NCI-H2171 treated with DMSO at 0.1 percent for 48 hours (cell line): Measurements from ENCODE around the gene FOXJ1.

Source experiments
- DNase-seq: peaks from one replicate; lab custom pipeline; 2025; lab: John Stamatoyannopoulos, UW

FOXJ1 gene

DNA sequence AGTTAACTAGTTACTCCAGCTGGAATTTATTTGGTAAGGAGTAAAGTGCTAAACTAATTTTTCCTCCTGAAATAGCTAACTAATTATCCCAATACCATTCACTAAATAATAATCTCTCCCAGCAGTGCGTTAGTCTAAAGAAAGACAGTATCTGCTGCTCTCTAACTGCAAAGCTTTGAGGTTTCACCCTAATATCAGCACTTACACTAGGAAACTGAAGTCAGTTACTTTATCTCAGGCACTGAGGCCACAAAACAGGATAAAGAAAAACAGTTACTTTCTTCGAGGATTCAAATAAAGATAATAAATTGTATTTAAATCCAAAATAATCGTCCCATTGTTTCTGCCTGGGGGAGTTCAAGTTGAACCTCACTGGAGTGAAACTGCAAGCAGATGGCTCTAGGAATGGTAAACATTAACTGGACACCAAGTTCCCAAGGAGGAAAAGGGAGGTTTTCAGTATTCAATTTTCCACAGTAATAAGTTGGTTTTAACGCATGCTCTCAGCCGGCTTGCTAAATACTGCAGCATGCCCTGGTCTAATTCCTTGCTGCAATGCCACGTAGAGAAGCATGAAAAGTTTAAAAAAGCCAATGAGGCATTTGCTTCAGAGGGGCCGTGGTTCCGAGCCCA lies 20.0 kb upstream of the FOXJ1 start:
- DNase-seq = no peak

DNA sequence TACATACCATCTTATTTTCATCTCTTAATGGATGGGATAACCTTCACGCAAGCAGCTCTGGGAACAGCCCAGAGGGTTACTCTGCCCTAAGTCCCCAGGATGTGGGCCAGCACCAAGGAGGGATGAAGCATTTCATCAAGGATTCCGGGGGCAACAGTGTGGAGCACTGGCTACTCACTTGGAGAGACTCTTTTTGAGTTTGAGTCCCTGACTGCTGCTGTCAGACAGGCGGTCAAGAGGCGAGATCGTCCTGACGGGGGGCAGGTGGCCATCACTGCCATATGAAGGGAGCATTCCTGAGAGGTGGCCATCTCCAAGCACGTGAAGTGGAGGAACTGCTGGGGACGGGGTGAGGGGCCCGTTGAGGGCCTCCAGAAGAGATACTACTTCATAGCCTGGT lies 18.1 kb upstream of the FOXJ1 start:
- no peak for DNase-seq

DNA sequence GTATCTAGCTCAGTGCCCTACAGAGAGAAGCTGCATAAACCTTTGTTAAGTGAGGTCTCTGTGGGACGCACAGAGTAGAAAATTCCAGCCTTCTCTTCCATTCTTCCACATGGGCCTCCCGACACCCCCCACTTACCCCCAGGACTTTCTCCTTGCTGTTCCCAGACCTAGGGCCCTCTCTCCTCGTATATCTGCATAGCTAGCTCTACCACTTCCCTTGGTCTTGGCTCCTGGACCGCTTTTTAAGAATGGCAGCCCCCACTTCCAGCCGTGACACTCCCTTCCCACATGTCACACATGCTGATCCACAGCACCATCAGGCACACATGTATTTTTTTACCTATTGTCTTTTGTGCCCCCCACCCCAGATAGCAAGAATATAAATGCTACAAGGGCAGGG lies 16.7 kb upstream of the FOXJ1 start:
- DNase-seq = no peak

DNA sequence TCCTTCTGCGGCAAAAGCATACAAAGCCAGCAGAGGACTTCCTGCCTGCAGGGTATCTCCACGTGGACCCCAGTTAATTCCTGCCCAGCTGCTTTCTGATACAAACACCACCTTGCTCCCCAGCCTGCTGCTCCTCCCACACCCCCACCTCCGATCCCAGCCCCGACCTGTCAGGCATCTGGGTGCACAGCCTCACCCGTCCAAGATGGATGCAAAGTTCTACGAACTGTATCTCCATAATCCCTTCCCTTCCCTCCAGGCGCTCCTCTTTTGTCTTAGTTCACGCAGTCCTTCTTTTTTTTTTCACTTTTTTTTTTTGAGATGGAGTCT lies 15.6 kb upstream of the FOXJ1 start:
- DNase-seq = no peak

DNA sequence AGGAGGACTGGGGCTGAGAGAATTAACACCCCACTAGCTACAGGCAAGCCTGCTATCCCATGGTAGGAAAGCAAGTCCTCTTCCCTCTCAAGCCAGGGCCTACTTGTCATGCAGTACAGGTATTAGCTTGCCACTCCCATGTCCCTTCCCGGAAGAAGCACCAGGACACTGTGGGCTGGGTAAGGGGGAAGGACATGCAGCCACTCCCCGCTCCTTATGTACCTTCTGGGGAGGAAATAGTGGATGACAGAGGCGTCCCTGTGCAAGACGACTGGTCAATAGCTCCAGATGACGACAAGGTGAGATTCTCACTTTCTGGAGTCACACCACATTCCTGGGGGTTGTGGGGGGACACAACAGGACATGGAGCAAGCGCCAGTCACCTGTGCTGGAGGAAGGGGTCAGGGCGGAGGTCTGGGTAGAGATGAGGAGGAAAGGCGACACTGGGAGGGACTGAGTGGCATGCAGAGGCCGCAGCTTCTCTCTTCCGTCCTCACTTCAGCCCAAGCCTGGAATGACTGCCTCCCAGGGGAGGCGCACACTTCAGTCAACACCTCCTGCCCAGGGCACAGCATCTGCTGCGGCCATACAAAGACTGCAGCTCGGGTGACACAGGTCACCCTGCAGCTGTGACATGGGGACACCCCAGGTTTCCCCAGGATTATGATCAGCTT lies 15.1 kb upstream of the FOXJ1 start:
- DNase-seq = no peak

DNA sequence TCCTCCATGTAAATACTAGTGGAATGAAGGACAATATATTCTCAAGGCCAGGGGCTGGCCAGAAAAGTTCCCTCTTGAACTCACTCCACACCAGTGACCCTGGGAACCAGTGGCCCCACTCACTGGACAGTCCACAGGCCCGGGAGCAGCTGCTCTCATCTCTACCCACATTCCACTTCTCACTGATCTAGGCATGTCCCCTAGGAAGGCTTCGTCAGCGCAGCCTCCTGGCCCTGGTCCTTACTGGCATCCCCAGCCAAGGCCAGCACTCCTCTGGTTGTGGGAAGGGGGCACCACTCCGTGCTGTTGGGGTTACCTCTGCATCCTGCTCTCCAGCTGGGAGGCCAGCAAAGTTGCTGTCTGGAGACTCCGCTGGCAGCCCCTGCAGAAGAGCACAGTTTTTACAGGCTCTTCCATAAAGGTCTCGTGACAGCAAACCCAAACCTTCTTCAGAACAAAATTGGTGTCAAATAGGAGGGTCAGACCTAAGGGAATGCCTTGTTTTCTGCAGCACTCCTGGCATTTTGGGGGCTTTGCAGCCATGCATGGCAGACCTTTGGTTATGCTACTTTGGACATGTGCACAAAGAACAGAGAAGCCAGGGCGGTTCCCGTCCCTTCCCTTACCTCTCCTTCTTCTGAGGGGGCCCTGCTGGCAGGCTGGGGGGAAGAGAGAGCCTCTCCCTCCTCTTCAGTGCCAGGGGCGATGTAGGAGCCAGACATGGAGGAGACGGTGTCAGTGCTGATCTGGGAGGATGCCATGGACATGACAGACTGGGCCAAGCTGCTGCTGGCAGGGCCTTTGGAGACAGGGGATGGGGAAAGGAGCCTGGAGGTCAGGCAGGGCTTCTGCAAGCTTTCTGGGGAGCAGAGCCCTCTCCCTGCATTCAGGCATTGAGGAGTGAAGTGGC lies 14.1 kb upstream of the FOXJ1 start:
- DNase-seq = no peak

DNA sequence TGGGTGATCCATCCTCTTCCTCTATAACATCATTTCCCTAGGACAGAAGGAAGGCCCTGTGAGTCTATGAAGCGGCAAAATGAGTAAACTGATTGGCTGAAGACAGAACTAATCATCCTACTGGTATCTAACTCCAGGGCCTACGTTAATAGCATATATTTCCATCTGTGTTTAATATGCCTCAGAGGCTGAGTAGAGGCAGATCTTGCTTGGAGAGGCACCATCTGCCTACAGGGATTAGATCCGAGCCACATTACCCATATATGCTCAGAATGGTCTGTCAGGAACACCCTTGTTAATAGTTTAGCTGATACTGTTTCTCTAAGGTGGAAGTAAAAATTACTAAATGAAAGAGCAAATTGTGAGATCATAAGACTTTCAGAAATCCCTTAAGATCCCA lies 13.2 kb upstream of the FOXJ1 start:
- no peak for DNase-seq

DNA sequence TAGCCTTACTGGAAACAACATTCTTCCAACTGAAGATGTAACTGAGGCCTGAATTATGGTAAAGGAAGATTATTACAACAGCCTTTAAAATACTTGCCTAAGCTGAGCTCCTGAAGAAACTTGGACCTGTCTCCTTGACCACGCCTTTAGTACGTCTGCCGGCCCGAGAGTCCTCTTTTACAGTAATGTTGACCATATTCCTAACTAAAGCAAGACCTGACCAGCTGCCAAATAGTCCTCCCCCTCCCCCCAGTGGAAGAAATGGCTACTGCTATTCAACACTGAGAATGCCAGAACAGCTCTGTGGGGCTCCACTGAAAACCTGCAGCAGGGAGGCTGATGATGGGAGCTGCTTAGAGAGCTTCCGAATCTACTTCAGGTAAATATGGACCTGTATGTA lies 12.6 kb upstream of the FOXJ1 start:
- DNase-seq = no peak

DNA sequence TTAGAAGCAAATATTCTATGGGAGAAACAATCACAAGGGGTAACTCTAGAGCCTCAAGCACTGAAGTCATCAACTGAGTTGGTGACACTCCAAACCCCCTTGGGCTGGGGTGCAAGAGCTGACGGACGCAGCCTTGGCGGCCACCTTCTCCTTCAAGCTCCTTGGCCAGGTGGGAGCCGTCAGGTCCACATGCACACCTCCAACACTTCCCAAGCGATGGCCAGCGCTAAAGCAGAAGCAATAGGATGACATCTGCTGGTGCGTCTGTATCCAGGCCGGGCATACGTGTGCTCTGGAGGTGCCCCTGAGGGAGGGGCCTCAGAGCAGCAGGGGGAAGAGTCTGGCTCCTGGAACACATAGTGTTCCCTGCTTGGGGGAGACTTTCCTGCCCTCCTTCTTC lies 12.2 kb upstream of the FOXJ1 start:
- DNase-seq = no peak

DNA sequence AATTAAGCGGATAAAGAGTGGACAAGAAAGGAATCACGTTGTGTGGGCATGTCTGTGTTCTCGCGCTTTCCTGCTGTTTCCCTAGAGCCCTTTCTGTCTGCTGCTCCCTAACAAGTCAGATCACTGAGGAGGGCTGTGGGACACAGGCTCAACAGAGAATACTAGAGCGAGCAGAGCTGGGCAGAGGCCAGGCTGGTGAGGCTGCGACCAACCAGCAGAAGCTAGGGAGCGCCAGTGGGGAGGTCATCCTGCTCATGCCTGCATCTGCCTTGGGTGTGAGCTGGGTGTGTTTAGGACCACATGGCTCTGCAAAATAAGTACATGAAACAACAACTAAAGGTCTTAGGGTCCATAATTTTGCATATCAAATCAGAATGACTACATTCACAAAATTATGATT lies 11.5 kb upstream of the FOXJ1 start:
- no peak for DNase-seq

DNA sequence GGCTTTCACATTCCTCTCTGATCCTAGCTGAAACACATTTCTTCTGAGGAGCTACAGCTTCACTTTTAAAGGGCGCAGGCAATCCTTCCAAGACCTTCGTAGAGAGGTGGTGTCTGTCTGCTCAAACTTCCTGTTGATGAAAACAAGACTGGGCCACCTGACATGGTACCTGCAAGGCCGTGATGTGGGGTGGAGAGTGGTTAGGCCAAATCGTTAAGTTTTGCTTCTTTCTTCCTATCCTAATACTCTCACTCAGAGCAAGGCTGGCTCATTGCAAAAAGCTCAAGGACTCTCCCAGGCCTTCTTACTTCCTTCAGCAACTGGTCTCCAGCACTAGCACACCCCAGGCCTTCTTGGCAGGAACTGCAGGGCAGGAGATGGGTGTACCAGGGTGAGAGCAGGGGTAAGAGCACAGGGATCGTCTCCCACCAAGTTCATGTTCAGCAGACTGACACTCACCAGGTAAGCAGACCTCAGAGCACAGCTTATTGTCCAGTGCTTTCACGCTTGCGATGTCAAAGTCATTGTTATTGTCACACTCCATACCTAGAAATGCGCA lies 10.9 kb upstream of the FOXJ1 start:
- no peak for DNase-seq

DNA sequence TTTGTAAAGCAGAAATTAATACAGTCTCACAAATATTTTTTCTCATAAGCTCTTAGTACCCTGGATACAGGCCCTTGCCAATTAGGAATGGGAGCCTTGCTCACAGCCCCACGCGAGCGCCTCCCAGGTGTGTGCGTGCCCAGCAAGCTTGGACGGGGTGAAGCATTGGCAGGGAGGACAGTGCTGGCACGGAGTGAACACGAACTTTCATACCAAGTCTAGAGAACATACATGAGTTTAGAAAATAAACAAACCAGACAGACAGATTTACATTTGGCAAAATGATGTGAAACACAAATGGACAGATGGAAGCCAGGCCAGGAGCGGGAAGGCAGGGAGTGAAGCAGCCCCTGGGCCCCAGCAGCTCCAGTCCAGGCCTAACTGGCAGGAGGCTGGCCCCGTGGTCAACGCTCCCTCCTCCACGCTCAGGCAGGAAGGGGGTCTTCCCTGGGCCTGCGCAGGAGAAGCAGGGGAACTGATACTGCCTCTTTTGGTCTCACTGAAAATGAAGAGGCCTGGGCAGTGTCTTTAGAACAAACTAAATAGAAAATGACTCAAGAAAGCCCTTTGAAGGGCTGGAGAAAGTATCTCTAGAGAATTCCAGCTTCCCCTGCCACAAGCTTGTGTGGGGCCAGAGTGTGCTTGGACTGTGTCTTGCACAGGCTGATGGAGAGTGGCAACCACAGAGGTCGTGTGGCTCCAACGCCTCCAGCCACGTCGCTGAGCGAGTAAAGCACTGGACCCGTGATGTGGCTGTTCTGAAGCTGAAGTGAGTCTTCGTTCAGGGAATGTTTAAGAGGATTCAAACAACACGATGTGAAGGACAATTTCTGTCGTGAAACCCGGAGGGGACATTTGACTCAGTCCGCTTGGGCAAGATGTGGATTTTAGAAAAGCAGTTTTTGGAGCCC lies 9.9 kb upstream of the FOXJ1 start:
- DNase-seq = no peak

DNA sequence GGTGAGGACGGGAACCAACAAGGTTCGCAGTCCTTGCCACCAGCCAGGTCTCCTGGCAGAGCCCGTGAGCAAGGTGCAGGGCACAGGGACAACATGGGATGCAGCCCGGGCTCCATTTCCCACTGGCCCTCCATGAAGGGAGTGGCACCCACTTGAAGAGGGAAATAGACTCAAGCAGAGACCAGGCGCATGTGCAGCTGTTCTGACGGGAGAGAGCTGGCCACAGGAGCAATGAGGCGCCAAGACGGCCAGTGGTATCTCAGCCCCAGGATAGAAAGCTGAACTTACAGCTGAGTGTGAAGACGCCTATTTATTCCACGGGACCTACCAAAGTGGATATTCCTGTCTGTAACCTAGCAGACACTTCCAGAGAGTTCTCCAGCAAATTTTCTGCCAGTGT lies 8.2 kb upstream of the FOXJ1 start:
- DNase-seq = no peak

DNA sequence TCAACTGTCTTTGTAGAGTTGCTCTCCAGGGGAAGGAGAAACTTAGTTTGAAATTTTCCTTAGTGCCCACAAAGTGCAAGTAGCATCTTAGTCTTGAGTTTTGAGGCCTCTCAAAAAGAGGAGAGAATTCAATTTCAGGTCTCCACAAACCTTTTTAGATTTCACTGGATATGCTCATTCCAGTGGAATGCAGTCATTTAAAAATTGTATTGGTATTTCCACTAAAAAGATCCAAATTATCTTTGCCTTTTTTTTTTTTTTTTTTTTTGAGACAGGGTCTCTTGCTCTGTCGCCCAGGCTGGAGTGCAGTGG lies 6.9 kb upstream of the FOXJ1 start:
- DNase-seq = no peak

DNA sequence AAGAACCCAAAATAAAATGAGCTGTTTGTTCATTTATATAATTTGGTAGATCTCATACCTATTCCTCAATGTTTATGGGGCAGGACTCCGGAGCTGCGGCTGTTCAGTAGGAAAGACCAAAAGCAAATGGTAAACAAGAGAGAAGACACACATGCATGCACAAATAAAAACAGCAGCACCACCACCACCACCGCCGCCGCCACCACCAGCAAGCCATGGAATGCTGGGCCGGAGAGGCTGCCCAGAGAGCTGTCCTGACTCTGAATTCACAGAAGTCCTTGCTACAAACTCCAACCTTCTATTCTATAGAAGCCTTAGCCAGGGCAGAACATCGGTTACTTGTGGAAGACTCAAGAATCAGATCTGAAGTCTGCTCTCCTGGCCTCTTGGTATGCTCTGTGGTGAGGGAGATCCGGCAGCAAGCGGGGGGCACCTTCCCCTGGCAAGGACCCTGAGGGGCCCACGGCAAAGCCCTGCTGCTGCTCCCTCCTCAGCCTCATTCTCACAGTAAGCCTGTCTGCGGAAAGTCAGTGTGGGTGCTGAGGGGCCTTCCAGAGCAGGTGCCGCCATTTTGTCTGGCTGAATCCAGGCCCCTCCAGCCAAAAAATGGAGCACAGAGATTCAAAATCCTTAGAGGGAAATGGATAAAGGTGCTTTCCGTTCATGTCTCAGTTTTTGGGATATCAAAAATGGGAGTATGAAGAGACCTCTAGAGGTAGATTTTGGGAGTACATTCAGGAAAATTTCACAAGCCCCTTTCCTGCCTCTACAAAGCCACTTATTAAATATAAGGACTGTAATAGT lies 6.4 kb upstream of the FOXJ1 start:
- peak; percentile 52 for DNase-seq

DNA sequence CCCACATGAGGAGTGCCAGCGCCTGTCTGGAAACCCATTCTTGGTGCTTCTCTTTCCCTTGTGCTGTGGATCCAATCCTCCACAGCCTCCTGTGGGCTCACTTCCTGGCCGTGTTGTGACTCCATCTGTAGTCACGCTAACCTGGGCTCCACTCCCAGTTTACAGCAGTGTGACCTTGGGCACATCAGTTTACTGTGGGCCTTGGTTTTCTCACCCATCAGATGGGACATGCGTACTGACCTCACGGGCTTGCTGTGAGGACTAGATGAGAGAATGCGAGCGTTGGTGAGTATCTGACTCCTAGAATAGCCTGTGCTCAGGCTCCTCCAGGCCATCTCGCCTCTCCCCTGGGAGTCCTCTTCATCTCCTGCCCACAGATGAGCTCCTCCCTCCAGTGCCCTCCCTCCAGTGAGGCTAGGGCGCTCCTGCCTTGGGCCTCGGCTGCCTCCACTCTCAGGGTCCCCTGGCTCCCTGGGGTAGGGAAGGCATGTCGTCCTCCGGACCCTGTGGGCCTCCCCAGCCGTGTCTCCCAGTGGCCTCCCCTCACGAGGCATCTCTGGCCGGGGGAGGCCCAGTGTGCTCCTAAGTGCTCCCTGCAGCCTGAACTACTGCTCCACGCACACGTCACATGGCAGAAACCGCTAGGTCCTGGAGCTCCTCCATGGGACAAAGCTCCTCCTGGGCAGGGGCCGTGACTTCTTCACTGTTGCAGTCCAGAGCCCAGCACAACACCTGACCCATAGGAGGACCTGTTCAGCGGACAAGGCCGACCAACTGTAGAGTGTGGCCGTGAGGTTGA lies 5.2 kb upstream of the FOXJ1 start:
- DNase-seq = no peak

DNA sequence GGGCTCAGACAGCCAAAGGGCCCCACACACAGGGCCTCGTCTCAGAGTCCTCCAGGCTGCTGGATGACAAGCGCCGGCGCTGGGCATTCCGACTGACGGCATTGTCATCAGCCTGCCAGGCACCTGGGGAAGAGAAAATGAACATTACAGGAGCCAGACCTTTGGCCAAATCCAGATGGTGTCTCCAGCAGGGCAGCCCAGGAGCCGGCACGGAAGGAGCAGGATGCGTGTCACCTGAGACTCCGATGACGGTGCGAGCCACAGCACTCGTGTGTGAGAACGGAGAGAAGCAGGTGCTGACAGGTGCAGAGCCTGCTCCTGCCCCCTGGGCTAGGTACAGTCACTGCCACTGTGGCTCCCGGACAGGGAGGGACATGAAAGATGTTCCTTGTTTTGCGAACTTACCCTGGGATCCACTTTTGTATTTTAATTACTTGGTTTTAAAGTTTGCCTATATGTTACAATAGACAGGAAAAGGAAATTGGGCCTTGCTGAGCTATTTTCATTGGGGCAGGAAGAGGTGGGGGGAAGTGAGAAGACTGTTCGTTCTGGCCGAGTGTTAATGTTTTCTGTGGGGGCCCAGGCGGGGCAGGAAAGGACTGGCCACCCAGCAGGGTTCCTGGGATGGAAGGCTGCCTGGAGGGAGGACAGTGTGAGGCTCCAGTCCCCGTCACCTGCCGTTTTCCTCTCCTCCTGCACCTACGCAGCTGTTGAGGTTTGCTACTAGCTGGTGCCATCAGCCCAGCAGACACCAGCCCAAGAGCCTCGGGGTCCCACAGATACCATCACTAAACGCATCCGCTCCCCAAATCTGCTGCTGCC lies 4.4 kb upstream of the FOXJ1 start:
- peak; percentile 87 for DNase-seq

DNA sequence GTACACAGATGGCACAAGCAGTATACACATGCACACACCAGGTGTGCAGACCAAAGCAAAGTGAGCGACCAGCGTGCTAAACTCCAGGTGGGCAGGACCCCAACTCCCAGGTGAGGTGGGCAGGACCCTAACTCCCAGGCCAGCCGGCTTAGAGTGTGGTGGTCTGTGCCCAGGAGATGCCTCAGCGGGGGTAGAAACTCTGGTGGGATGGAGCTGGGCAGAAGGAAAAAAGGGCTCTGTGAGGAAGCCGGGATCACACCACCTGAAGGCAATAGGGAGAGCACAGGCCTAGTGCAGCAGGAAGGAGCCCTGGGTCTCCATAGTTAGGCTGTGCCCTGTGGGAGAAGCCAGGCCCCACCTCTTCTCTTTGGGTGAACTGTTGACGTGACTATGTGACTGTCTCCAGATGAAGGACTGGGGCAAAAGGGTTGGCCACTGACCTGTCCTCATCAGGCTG lies 1.6 kb upstream of the FOXJ1 start:
- DNase-seq = no peak

DNA sequence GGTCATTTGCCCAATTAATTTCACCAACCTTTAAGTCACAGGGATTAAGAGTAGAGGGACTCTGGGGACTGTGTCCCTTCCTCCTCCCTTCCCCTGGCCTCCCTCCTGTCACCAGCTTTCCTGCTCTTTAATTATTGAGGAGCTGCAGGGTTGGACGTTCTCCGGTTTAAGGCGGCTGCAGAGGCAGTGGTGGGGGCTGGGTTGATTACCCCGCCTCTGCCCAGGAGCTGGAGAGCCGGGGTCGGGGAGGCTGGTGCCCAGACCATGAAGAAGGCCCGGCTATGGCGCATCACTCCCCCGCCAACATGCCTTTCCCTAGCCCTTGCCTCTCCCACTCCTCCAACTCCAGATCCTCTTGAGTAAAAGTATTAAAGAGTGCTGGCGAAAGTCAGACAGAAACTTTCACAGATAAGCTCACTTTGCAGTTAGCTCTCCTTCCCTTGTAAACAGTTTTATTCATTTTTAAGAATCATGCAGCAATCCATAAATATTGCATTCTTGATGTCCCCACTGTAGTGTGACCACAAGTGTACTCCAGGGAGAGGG lies 1.1 kb upstream of the FOXJ1 start:
- DNase-seq = no peak
